SK-N-SH treated with all-trans-retinoic acid at 6 μM for 48 hours (cell line): Measurements from ENCODE around the gene CBFA2T3.

ENCODE experiments used
- ATAC-seq: fragments of 200-7000 bp; cut with Tn5 transposase; 3 replicates; pipeline ENCODE4 v1.9.1; 2020; ENCODE audit warnings: mild to moderate bottlenecking, moderate library complexity
- ARNTL ChIP-seq: fragments of 450-650 bp; formaldehyde crosslinking; IDR thresholded peaks from 2 replicates; pipeline ENCODE4 v1.5.0; 2020; ENCODE audit warnings: low read depth, mild to moderate bottlenecking, moderate library complexity, borderline replicate concordance
- BACH2 ChIP-seq: fragments of 250-450 bp; sonication (Bioruptor Pico); IDR thresholded peaks from 2 replicates; pipeline ENCODE4 v1.9.0; 2021; ENCODE audit warnings: mild to moderate bottlenecking, borderline replicate concordance
- CSDC2 ChIP-seq: fragments of 250-450 bp; sonication (Bioruptor Pico); IDR thresholded peaks from 2 replicates; pipeline ENCODE4 v1.5.0; 2020; ENCODE audit warnings: mild to moderate bottlenecking, moderate library complexity
- ESRRG ChIP-seq: fragments of 250-450 bp; sonication (Bioruptor Pico); IDR thresholded peaks from 2 replicates; pipeline ENCODE4 v1.6.1; 2021; ENCODE audit warnings: mild to moderate bottlenecking
- GLIS3 ChIP-seq: fragments of 250-450 bp; sonication (Bioruptor Pico); IDR thresholded peaks from 2 replicates; pipeline ENCODE4 v1.5.0; 2020; ENCODE audit warnings: mild to moderate bottlenecking, moderate library complexity
- OSR1 ChIP-seq: fragments of 250-450 bp; sonication (Bioruptor Pico); IDR thresholded peaks from 2 replicates; pipeline ENCODE4 v1.8.0; 2022; ENCODE audit warnings: moderate library complexity, mild to moderate bottlenecking, inconsistent platforms
- PPARA ChIP-seq: fragments of 250-450 bp; sonication (Bioruptor Pico); IDR thresholded peaks from 2 replicates; pipeline ENCODE4 v1.5.0; 2020; ENCODE audit warnings: mild to moderate bottlenecking, borderline replicate concordance
- RARB ChIP-seq: fragments of 250-450 bp; sonication (Bioruptor Pico); IDR thresholded peaks from 2 replicates; pipeline ENCODE4 v1.8.0; 2021; ENCODE audit warnings: mild to moderate bottlenecking, moderate library complexity
- SNAI2 ChIP-seq: fragments of 250-450 bp; sonication (Bioruptor Pico); IDR thresholded peaks from 2 replicates; pipeline ENCODE4 v1.5.0; 2020; ENCODE audit warnings: mild to moderate bottlenecking, moderate library complexity
- TCF4 ChIP-seq: fragments of 250-450 bp; sonication (Bioruptor Pico); IDR thresholded peaks from 2 replicates; pipeline ENCODE4 v1.8.0; 2021; ENCODE audit warnings: mild to moderate bottlenecking, moderate library complexity, borderline replicate concordance
- TOX ChIP-seq: fragments of 250-450 bp; sonication (Bioruptor Pico); IDR thresholded peaks from 2 replicates; pipeline ENCODE4 v1.8.0; 2021; ENCODE audit warnings: mild to moderate bottlenecking, moderate library complexity, borderline replicate concordance
- TSHZ2 ChIP-seq: fragments of 250-450 bp; sonication (Bioruptor Pico); IDR thresholded peaks from 2 replicates; pipeline ENCODE4 v1.5.0; 2020; ENCODE audit warnings: mild to moderate bottlenecking, moderate library complexity
- ZC3H10 ChIP-seq: fragments of 250-450 bp; sonication (Bioruptor Pico); IDR thresholded peaks from 2 replicates; pipeline ENCODE4 v1.5.1; 2021; ENCODE audit warnings: mild to moderate bottlenecking, moderate library complexity
- ZFP3 ChIP-seq: fragments of 250-450 bp; sonication (Bioruptor Pico); IDR thresholded peaks from 2 replicates; pipeline ENCODE4 v1.5.0; 2020; ENCODE audit warnings: mild to moderate bottlenecking, moderate library complexity
- ZFP30 ChIP-seq: fragments of 450-650 bp; formaldehyde crosslinking; IDR thresholded peaks from 2 replicates; pipeline ENCODE4 v1.5.0; 2022; ENCODE audit warnings: mild to moderate bottlenecking, moderate library complexity
- ZNF565 ChIP-seq: fragments of 450-650 bp; formaldehyde crosslinking; conservative IDR thresholded peaks from 2 replicates; pipeline ENCODE4 v1.5.0; 2020; ENCODE audit warnings: low read depth, mild to moderate bottlenecking, moderate library complexity
- ZNF70 ChIP-seq: fragments of 450-650 bp; formaldehyde crosslinking; IDR thresholded peaks from 2 replicates; pipeline ENCODE4 v1.5.0; 2020; ENCODE audit warnings: mild to moderate bottlenecking, moderate library complexity
- ZNF8 ChIP-seq: fragments of 450-650 bp; formaldehyde crosslinking; IDR thresholded peaks from 2 replicates; pipeline ENCODE4 v1.5.0; 2020; ENCODE audit warnings: mild to moderate bottlenecking, moderate library complexity
- TF ChIP-seq, protein P1 (sequence below): fragments of 250-450 bp; sonication (Bioruptor Pico); IDR thresholded peaks from 2 replicates; pipeline ENCODE4 v1.8.0; 2020; ENCODE audit warnings: mild to moderate bottlenecking, moderate library complexity, borderline replicate concordance
- TF ChIP-seq, protein P2 (sequence below): fragments of 250-450 bp; sonication (Bioruptor Pico); IDR thresholded peaks from 2 replicates; pipeline ENCODE4 v1.5.1; 2020; ENCODE audit warnings: low read depth, mild to moderate bottlenecking, moderate library complexity

CBFA2T3 gene

DNA sequence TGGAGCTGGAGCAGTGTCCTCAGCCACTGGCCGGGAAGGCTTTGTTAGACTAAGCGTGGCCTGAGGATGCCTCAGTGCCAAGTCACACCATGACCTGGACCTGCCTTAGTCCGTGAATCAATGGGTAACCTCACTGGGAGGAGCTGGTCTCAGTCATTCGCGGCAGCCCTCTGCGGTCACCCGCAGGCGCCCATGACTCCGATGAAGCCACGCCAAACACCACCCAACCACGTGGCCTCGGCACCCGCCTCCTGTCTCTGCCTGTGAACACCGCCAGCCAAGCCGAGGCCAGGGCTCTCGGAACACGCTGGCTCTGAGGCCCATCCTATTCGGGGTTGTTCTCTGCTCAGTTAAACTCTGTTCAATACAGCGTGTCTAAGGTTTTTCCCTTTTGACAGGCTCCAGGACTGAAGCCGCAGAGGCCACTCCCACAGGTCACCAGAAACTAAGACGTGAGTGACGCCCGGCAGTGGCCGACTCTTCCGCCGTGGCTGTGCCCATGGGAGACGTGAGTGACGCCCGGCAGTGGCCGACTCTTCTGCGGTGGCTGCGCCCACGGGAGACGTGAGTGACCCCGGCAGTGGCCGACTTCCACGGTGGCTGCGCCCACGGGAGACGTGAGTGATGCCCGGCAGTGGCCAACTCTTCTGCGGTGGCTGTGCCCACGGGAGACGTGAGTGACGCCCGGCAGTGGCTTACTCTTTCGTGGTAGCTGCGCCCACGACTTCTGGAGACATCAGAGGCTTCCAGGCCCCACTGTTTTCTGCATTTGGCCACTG, 93.7 kb downstream of the CBFA2T3 start:
- no peak for ATAC-seq
- TF ChIP-seq OSR1 (no peak), ZFP30 (CRISPR knock-in tag) (no peak), TSHZ2 (no peak), CSDC2 (CRISPR knock-in tag) (no peak), PPARA (CRISPR knock-in tag) (no peak), RARB (no peak), ARNTL (CRISPR knock-in tag) (no peak), BACH2 (CRISPR knock-in tag) (no peak), ZNF8 (CRISPR knock-in tag) (no peak), ZFP3 (CRISPR knock-in tag) (no peak), TOX (CRISPR knock-in tag) (no peak), TCF4 (CRISPR knock-in tag) (no peak)
- TF ChIP-seq, protein P1, sequence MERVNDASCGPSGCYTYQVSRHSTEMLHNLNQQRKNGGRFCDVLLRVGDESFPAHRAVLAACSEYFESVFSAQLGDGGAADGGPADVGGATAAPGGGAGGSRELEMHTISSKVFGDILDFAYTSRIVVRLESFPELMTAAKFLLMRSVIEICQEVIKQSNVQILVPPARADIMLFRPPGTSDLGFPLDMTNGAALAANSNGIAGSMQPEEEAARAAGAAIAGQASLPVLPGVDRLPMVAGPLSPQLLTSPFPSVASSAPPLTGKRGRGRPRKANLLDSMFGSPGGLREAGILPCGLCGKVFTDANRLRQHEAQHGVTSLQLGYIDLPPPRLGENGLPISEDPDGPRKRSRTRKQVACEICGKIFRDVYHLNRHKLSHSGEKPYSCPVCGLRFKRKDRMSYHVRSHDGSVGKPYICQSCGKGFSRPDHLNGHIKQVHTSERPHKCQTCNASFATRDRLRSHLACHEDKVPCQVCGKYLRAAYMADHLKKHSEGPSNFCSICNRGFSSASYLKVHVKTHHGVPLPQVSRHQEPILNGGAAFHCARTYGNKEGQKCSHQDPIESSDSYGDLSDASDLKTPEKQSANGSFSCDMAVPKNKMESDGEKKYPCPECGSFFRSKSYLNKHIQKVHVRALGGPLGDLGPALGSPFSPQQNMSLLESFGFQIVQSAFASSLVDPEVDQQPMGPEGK (CRISPR knock-in tag): no peak

GRCh38 chr16:88882358-88883030, 94.5 kb downstream of the CBFA2T3 start:
- peak; percentile 8; the same call in 2 of the 3 replicates for ATAC-seq
- TF ChIP-seq, protein P2, sequence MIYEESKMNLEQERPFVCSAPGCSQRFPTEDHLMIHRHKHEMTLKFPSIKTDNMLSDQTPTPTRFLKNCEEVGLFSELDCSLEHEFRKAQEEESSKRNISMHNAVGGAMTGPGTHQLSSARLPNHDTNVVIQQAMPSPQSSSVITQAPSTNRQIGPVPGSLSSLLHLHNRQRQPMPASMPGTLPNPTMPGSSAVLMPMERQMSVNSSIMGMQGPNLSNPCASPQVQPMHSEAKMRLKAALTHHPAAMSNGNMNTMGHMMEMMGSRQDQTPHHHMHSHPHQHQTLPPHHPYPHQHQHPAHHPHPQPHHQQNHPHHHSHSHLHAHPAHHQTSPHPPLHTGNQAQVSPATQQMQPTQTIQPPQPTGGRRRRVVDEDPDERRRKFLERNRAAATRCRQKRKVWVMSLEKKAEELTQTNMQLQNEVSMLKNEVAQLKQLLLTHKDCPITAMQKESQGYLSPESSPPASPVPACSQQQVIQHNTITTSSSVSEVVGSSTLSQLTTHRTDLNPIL (CRISPR knock-in tag): no peak
- TF ChIP-seq ESRRG: no peak
- no peak for TF ChIP-seq PPARA (CRISPR knock-in tag)
- no peak for TF ChIP-seq GLIS3 (CRISPR knock-in tag)
- TF ChIP-seq, all 23 proteins: peak for 0

- no peak for TF ChIP-seq ZNF565 (CRISPR knock-in tag)
- TF ChIP-seq, protein P1 (CRISPR knock-in tag): no peak
- TF ChIP-seq CSDC2 (CRISPR knock-in tag): no peak
- TF ChIP-seq ZC3H10 (CRISPR knock-in tag): no peak
- no peak for TF ChIP-seq TSHZ2
- no peak for TF ChIP-seq GLIS3 (CRISPR knock-in tag)
- no peak for TF ChIP-seq BACH2 (CRISPR knock-in tag)
- no peak for TF ChIP-seq ZNF70
- TF ChIP-seq SNAI2 (CRISPR knock-in tag): no peak
- no peak for TF ChIP-seq TCF4 (CRISPR knock-in tag)
- ATAC-seq: peak; percentile 14
These were observed 95.2 kb downstream of the CBFA2T3 start for GRCh38 chr16:88881675-88882357.
